Ectodermal cell (in vitro differentiated cells): ENCODE results near the gene PDE3A.

ENCODE experiments used
- H3K27ac ChIP-seq: 2 replicates; pipeline ENCODE4 v1.7.0; 2013; ENCODE audit warnings: mild to moderate bottlenecking, low read depth, low read length; ENCODE audit not compliant: insufficient read depth, poor library complexity, severe bottlenecking
- H3K27me3 ChIP-seq: 2 replicates; pipeline ENCODE4 v1.7.0; 2013; ENCODE audit warnings: mild to moderate bottlenecking, low read length; ENCODE audit not compliant: insufficient read depth, control insufficient read depth, poor library complexity, severe bottlenecking
- H3K36me3 ChIP-seq: one replicate; pipeline ENCODE4 v1.7.0; 2013; ENCODE audit warnings: low read length; ENCODE audit not compliant: control insufficient read depth, insufficient read depth
- H3K4me1 ChIP-seq: one replicate; pipeline ENCODE4 v1.7.0; 2013; ENCODE audit warnings: low read length; ENCODE audit not compliant: control insufficient read depth, insufficient read depth
- H3K4me3 ChIP-seq: 2 replicates; pipeline ENCODE4 v1.7.0; 2013; ENCODE audit warnings: low read depth, low read length, control low read depth; ENCODE audit not compliant: insufficient read depth
- H3K9me3 ChIP-seq: 2 replicates; pipeline ENCODE4 v1.7.0; 2013; ENCODE audit warnings: mild to moderate bottlenecking, low read length, moderate library complexity; ENCODE audit not compliant: control insufficient read depth
- WGBS, 2 experiments: methylation state at CpG; one replicate each; pipeline ENCODE4 v1.1.7; 2013; ENCODE audit warnings: missing lambda C conversion rate in 2 of 2; 5-methylcytosine and 5-hydroxymethylcytosine counted together

PDE3A gene

DNA sequence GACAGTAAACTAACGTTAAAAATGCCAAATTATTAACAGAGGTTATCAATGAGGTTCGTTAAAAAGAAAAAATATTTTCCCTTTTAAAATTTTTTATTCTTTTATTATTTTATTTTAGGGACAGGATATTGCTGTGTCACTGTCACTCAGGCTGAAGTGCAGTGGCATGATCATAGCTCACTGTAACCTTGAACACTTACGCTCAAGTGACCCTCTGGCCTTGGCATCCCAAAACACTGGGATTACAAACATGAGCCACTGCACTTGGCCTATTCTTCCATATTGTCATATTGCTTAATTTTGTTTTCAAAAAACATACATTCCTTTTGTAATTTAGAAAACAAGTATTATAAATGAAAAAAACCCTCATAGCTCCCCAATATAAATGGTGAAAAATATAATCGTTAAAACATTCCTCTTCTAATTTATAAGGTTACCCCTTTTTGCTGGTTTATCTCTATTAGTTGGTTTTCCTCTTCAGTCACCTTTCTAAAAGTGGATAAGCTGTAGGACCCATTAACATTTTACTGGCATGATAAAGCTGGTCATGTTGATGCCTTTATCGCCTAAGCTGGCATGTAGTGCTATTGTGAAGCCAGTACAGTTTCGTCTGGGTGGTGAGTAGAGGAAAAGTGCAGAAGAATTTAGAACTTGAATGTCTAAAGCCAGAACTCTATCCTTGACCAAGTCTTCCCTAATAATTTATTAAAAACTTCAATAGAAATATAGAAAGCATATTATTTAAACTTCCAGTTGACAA lies 27.6 kb downstream of the PDE3A start:
- Histone ChIP-seq H3K27me3 (no peaks in the 10 kb centered on the region), H3K4me1 (no peaks in the 10 kb centered on the region), H3K4me3 (no peak overlapping the region), H3K27ac (no peak overlapping the region), H3K36me3 (no peaks in the 10 kb centered on the region), H3K9me3 (no peaks in the 10 kb centered on the region)
- WGBS, 2 experiments, result 97 to 98% methylated on average over 4 to 6 of the region's 6 CpGs

DNA sequence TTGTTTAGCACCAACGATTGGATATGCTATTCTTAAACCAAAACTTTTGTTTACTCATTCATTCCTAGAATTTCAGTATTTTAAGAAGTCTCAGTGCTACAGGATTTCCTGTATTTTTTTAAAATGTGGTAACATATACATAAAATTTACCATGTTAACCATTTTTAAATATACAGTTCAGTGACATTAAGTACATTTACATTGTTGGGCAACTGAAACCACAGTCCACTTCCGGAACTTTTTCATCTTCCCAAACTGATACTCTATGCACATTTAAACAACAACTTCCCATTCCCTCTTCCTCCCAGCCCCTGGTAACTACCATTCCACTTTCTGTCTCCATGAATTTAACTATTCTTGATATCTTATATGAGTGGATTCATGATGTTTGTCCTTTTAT lies 30.3 kb downstream of the PDE3A start:
- Histone ChIP-seq H3K4me1 (no peaks in the 10 kb centered on the region), H3K4me3 (no peak overlapping the region)
- 90 to 98% methylated on average over 1 to 2 of the region's 2 CpGs for WGBS, 2 experiments

DNA sequence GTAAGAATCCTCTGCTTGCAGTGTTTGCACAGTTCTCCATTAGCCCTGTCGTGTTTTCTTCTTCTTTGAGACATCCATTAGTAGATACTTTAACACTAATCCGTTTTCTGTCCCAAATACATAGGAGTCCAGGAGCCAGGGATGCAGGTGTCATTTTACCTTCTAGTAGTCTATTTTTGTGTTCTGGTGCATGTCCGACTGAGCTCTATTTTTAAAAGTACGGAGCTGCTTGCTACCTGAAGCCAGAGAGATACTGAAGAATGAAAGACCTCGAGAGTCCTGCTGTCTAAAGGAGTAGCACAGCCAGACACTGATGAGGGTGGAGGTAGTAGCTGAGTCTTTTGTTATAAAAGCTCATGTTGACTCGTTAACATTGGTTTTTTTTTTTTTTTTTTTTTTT lies 31.7 kb downstream of the PDE3A start:
- no peaks in the 10 kb centered on the region for H3K27me3 ChIP-seq
- no peaks in the 10 kb centered on the region for H3K9me3 ChIP-seq
- no peak overlapping the region for H3K4me3 ChIP-seq
- 87 to 95% methylated on average over 6 of the region's 6 CpGs for WGBS, 2 experiments
- no peaks in the 10 kb centered on the region for H3K4me1 ChIP-seq
- H3K27ac ChIP-seq, result no peak overlapping the region
- no peaks in the 10 kb centered on the region for H3K36me3 ChIP-seq

More for the DNA sequence above, 30.3 kb downstream of the PDE3A start:
- Histone ChIP-seq H3K36me3 (no peaks in the 10 kb centered on the region), H3K27ac (no peak overlapping the region), H3K27me3 (no peaks in the 10 kb centered on the region), H3K9me3 (no peaks in the 10 kb centered on the region)

DNA sequence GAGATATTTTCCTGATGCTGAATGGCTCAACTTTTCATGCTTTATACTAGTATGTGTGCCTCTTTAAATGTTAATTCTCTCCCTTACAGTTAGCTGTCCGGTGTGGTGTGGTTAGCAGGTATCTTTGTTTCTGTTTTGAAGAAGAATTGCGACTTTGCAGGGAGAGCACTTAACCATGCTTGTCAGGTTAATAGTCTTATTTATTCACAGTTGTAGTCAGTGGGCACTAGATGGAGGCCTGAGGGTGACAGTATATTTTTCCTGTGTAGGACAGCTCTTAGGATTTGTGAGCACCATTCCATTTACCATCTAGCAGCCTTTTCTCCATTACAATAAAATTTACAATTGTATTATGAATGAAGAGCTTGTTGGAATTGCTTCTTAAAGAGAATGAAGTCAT lies 34.9 kb downstream of the PDE3A start:
- no peak overlapping the region for H3K27ac ChIP-seq
- H3K9me3 ChIP-seq, result no peaks in the 10 kb centered on the region
- no peaks in the 10 kb centered on the region for H3K36me3 ChIP-seq
- no peaks in the 10 kb centered on the region for H3K27me3 ChIP-seq
- H3K4me3 ChIP-seq, result no peak overlapping the region
- H3K4me1 ChIP-seq, result no peaks in the 10 kb centered on the region
- 25 to 28% methylated on average over 2 of the region's 2 CpGs for WGBS, 2 experiments

DNA sequence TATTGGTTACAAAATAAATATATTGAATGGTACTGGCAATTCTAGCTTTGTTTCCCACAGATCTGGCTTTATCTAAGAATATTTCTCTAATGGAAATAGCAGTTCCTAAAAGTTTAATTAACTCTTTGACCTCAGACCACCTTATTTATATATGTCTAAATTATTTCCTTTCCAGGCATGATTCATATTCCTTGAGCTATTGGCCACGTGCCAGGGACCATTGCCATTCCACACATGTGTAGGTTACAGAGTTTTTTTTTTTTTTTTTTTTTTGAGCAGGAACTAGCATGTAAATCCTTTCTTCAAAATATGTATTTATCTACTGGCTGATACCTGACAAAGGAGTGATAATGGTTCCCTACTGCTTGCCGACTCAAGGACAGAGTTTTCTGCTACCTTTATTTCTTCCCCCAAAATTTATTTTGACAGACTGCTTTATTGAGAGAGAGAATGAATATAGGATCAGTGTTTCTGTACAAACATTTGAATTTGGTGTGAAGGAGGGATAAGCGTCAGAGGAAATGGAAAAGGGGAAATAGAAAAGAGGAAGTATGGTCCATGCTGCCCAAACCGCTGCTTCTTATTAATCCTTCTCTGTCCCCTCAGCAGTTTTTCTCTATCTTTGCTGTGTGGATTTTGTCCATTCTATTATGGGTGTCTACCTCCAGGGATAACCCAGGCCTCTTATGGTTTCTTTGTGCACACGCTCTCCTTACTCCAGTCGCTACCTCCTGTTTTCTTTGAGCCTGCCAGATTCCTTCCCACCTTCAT lies 36.4 kb downstream of the PDE3A start:
- no peaks in the 10 kb centered on the region for H3K9me3 ChIP-seq
- no peak overlapping the region for H3K4me3 ChIP-seq
- WGBS, 2 experiments, result 92% methylated on average over 4 to 6 of the region's 6 CpGs
- H3K27ac ChIP-seq, result no peak overlapping the region
- no peaks in the 10 kb centered on the region for H3K36me3 ChIP-seq
- H3K4me1 ChIP-seq, result no peaks in the 10 kb centered on the region
- no peaks in the 10 kb centered on the region for H3K27me3 ChIP-seq

DNA sequence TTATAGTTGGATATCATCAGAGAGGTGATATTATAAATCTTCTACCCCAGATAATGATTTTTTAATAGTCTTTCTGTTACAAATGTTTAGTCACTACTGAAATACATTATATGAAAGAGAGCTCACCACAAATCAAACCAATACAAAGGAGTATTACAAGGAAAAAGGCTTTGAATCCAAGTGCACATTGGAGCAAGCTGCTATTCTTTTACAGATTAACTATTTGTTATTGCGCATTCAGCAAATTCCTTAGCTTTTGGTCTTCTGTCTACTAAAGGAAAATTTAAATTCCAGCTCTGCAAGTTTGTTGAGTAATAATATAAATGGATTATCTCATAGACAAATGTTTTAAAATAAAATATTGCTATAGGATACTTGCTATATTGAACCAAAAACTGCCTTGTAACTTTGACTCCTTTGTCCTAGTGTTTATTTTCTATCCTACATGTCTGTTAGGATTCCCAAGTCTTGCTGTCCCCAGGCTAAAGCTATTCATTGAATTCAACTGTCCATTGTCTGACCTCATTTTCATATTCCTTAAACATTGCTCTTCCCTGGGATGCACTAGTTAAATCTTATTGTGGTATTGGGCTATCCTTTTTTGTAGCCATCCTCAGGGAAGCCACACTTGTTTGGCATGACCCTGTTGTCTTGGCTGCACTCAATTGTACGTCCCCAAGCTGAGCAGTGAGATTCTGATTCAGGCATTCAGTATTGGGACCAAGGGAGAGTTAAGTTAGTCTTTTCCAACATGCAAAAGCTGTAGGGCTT lies 41.5 kb downstream of the PDE3A start:
- Histone ChIP-seq H3K4me3 (no peak overlapping the region), H3K27me3 (no peaks in the 10 kb centered on the region), H3K36me3 (no peaks in the 10 kb centered on the region), H3K9me3 (no peaks in the 10 kb centered on the region), H3K27ac (no peak overlapping the region), H3K4me1 (no peaks in the 10 kb centered on the region)
- 52 to 85% methylated on average over 1 to 2 of the region's 2 CpGs for WGBS, 2 experiments

DNA sequence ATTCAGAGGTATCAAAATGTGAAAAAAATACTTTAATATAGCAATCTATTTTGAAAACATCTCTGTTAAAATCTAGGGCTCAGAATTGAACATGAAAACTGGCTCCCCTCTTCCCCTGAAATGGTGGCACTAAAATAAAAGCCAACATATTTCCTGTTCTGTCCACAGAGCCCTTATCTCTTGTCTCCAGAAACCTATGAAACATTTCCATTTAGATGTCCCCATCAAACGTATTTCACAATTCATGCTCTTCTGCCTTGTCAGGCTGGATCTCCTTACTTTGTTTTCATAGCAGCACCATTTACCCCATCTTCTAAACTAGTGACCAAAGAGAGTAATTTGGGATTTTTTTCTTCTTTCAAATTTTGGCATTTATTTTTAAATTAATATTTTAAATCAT lies 42.4 kb downstream of the PDE3A start:
- no peak overlapping the region for H3K27ac ChIP-seq
- H3K4me3 ChIP-seq, result no peak overlapping the region
- no peaks in the 10 kb centered on the region for H3K4me1 ChIP-seq
- no peaks in the 10 kb centered on the region for H3K27me3 ChIP-seq
- no peaks in the 10 kb centered on the region for H3K9me3 ChIP-seq
- 88 to 100% methylated on average over 1 of the region's 1 CpG for WGBS, 2 experiments
- H3K36me3 ChIP-seq, result no peaks in the 10 kb centered on the region

DNA sequence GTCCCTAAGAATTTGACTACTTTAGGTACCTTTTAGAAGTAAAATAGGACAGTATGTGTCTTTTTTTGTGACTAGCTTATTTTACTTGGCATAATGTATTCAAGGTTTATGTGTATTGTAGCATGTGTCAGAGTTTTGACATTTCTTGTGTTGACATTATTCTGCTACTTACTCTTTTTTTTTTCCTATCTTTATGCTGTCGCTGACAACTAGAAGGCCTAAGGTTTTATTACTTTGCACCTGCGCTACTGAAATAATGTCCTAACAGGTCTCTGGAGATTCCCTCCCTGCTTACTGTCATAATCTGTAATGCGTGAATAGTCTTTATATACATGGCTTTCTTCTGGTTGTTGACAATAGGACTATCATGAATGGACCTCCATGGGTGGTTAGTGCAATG lies 43.0 kb downstream of the PDE3A start:
- no peaks in the 10 kb centered on the region for H3K27me3 ChIP-seq
- no peaks in the 10 kb centered on the region for H3K36me3 ChIP-seq
- no peaks in the 10 kb centered on the region for H3K4me1 ChIP-seq
- no peaks in the 10 kb centered on the region for H3K9me3 ChIP-seq
- 91 to 98% methylated on average over 2 of the region's 3 CpGs for WGBS, 2 experiments
- no peak overlapping the region for H3K27ac ChIP-seq
- H3K4me3 ChIP-seq, result no peak overlapping the region

DNA sequence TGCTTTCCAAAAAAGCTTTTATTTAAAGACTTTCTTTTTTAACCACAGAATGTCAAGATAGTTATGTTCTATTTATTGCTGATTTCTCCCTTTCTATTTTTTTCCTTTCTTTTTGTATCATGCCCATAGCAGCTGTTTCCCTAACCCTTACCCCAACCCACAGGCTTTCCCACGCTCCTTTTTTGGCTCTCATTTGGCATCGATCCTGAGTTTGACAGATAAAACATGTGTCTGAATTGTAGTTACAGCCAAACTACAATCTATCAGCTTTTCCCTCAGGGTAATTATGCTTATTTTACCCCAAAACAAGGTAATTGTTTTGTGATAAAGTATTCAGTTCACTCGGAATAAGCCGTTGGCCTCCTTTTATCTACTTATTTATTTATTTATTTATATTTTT lies 46.7 kb downstream of the PDE3A start:
- H3K36me3 ChIP-seq, result no peaks in the 10 kb centered on the region
- H3K27ac ChIP-seq, result no peak overlapping the region
- no peaks in the 10 kb centered on the region for H3K4me1 ChIP-seq
- 96 to 100% methylated on average over 2 of the region's 4 CpGs for WGBS, 2 experiments
- H3K27me3 ChIP-seq, result no peaks in the 10 kb centered on the region
- H3K9me3 ChIP-seq, result no peaks in the 10 kb centered on the region
- no peak overlapping the region for H3K4me3 ChIP-seq

DNA sequence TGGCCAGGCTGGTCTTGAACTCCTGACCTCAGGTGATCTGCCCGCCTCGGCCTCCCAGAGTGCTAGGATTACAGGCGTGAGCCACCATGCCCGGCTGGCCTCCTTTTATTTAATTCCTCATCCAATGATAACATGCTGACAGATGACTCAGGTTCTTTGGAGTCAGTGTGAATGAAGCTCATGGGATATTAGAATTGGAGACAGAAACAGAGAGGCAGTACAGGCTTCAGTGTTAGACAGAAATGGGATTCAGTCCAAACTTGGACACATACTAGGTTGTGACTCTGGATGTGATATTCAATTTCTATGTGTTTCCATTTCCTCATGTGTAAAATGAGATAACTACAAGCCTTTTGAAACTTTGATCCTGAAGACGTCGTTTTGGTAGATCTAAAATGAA lies 47.3 kb downstream of the PDE3A start:
- no peak overlapping the region for H3K4me3 ChIP-seq
- no peaks in the 10 kb centered on the region for H3K27me3 ChIP-seq
- H3K36me3 ChIP-seq, result no peaks in the 10 kb centered on the region
- H3K27ac ChIP-seq, result no peak overlapping the region
- WGBS, 2 experiments, result 80 to 85% methylated on average over 4 of the region's 6 CpGs
- no peaks in the 10 kb centered on the region for H3K4me1 ChIP-seq
- H3K9me3 ChIP-seq, result no peaks in the 10 kb centered on the region
